Measurements from ENCODE around the gene RFX5.

- TF ChIP-seq SP1 (IDR thresholded peaks at IDR 0.05) (no peak), SUZ12 (IDR thresholded peaks at IDR 0.05) (no peak), TARDBP (IDR thresholded peaks at IDR 0.05) (no peak), HDGF (IDR thresholded peaks at IDR 0.05; ENCODE audit: borderline replicate concordance) (no peak), ZNF384 (IDR thresholded peaks at IDR 0.05) (no peak), PKNOX1 (IDR thresholded peaks at IDR 0.05) (no peak), FOXK2 (IDR thresholded peaks at IDR 0.05) (no peak), NFRKB (IDR thresholded peaks at IDR 0.05) (no peak), FOXM1 (IDR thresholded peaks at IDR 0.05; ENCODE audit: borderline replicate concordance) (no peak), CTBP1 (IDR thresholded peaks at IDR 0.05; ENCODE audit: borderline replicate concordance) (no peak), ARNT (IDR thresholded peaks at IDR 0.05) (no peak)
These were observed 37.2 kb downstream of the RFX5 start for GRCh38 chr1:151309811-151310323.
